Measurements from ENCODE around the gene PVALB. TPM values are rescaled to one million over a fixed set of nuclear protein-coding genes. Genes with fewer than 3 reads are reported as not detected.

The PVALB gene
- total and polyA plus RNA-seq, 2 donors (not counting 3 experiments of a cell fraction or from before 2014, with no cell fraction given), result not detected

DNA sequence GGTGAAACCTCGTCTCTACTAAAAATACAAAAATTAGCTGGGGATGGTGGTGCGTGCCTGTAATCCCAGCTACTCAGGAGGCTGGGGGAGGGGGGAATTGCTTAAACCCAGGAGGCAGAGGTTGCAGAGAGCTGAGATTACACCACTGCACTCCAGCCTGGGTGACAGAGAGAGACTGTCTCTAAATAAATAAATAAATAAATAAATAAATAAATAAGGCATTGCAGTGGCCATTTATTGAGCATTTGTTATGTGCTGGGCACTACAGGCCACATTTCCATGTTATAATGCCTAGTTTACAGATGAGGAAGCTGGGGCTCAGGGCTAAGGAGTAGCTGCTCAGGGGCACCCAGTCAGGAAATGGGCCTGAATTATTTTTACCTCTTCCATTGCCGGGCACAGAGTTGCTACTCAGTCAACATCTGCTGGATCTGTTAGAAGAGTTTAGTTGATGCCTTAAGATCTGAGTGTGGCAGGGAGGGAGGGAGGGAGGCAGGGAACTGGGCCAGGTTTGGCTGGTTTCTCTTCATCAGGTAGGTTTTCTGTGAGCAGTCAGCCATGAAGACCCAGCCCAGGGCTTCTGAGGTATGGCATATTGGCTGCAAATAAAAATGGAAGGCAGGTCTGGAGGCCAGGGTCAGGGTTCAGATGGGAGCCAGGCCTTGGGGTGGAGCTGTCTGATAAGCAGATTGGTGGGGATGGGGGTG lies 5.6 kb downstream of the PVALB start:
- CTCF ChIA-PET, result interaction anchor here (1.0 kb wide), 1 partner anchor 21 kb away, joined by 3 read pairs; no protein-coding TSS in a partner anchor
- H3K27me3 ChIP-seq (ENCODE audit: control insufficient read depth in 2 of 2, insufficient read depth in 2 of 2, low read length in 2 of 2), result peaks cover 23 to 34% of the 10 kb centered on the region in 2 experiments

More for the DNA sequence above, 5.6 kb downstream of the PVALB start:
- Histone ChIP-seq H3K36me3 (ENCODE audit: control insufficient read depth in 2 of 2, extremely low read depth in 1 of 2, insufficient read depth in 2 of 2, low read length in 2 of 2) (no peaks in the 10 kb centered on the region), H3K4me1 (ENCODE audit: control insufficient read depth, extremely low read depth, insufficient read depth, low read length) (no peaks in the 10 kb centered on the region), H2AFZ (ENCODE audit: low read depth, low read length) (no peak overlapping the region), H4K20me1 (replicated peaks; ENCODE audit: control insufficient read depth, extremely low read depth, insufficient read depth, low read length) (no peaks in the 10 kb centered on the region), H3K79me2 (ENCODE audit: control insufficient read depth, insufficient read depth, low read length) (no peaks in the 10 kb centered on the region), H3K9me3 (replicated peaks; ENCODE audit: control insufficient read depth, insufficient read depth, low read length) (no peaks in the 10 kb centered on the region), H3K9me1 (replicated peaks; ENCODE audit: control insufficient read depth, extremely low read depth, insufficient read depth, low read length) (no peaks in the 10 kb centered on the region), H3K4me2 (ENCODE audit: insufficient read depth, low read length) (no peak overlapping the region), H3K4me3 (replicated peaks in 1 of 3; ENCODE audit: insufficient read depth in 1 of 3, low read depth in 1 of 3, low read length in 3 of 3) (no peak overlapping the region), H3K27ac (ENCODE audit: insufficient read depth, low read depth, low read length) (no peak overlapping the region), H3K9ac (replicated peaks; ENCODE audit: extremely low read depth, insufficient read depth, low read length) (no peak overlapping the region)
- BruUV-seq (replicated peaks), result no TSS peak
- DNase-seq (ENCODE audit: low read depth, low spot score) (no peak), FAIRE-seq (no peak)
- dilution Hi-C loops (cut with MboI; ENCODE audit: extremely low pct_ligation_motif_present, low sequenced_read_pairs) (no loop called here), intact Hi-C loops (cut with micrococcal nuclease) (no loop called here)
- no peak for TF ChIP-seq GATA2 (IDR thresholded peaks at IDR 0.05; ENCODE audit: insufficient read depth, insufficient read length, low read depth, low read length)
- no peak for TF ChIP-seq POLR2A (IDR thresholded peaks at IDR 0.05; ENCODE audit: low read depth, low read length)
- TF ChIP-seq, protein P1, sequence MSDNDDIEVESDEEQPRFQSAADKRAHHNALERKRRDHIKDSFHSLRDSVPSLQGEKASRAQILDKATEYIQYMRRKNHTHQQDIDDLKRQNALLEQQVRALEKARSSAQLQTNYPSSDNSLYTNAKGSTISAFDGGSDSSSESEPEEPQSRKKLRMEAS (IDR thresholded peaks at IDR 0.05; ENCODE audit: insufficient read depth, insufficient read length), result no peak
- TF ChIP-seq POLR2AphosphoS5 (IDR thresholded peaks at IDR 0.05; ENCODE audit: insufficient read depth, low read depth, low read length), result no peak
- TF ChIP-seq JUN (IDR thresholded peaks at IDR 0.05; ENCODE audit: borderline replicate concordance, insufficient read depth, insufficient read length, low read depth), result no peak
- no peak for TF ChIP-seq EZH2 (IDR thresholded peaks at IDR 0.05; ENCODE audit: borderline replicate concordance, low read depth, low read length, severe bottlenecking)
- TF ChIP-seq FOS (IDR thresholded peaks at IDR 0.05; ENCODE audit: borderline replicate concordance, insufficient read depth, low read length), result no peak
- no peak for TF ChIP-seq MYC (IDR thresholded peaks at IDR 0.05; ENCODE audit: low read depth, low read length)
- TF ChIP-seq, protein P2, sequence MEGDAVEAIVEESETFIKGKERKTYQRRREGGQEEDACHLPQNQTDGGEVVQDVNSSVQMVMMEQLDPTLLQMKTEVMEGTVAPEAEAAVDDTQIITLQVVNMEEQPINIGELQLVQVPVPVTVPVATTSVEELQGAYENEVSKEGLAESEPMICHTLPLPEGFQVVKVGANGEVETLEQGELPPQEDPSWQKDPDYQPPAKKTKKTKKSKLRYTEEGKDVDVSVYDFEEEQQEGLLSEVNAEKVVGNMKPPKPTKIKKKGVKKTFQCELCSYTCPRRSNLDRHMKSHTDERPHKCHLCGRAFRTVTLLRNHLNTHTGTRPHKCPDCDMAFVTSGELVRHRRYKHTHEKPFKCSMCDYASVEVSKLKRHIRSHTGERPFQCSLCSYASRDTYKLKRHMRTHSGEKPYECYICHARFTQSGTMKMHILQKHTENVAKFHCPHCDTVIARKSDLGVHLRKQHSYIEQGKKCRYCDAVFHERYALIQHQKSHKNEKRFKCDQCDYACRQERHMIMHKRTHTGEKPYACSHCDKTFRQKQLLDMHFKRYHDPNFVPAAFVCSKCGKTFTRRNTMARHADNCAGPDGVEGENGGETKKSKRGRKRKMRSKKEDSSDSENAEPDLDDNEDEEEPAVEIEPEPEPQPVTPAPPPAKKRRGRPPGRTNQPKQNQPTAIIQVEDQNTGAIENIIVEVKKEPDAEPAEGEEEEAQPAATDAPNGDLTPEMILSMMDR (IDR thresholded peaks at IDR 0.05; ENCODE audit: extremely low read depth in 1 of 2, insufficient read depth in 1 of 2, low read depth in 1 of 2, low read length in 2 of 2), result no peak
- POLR2A ChIA-PET, result no interaction called here
